Measurements from ENCODE around the gene CD93. TPM values are rescaled to one million over a fixed set of nuclear protein-coding genes. Genes with fewer than 3 reads are reported as not detected.

The CD93 gene
- total RNA-seq, 1 donor from 2014 or later: under 0.01 TPM

DNA sequence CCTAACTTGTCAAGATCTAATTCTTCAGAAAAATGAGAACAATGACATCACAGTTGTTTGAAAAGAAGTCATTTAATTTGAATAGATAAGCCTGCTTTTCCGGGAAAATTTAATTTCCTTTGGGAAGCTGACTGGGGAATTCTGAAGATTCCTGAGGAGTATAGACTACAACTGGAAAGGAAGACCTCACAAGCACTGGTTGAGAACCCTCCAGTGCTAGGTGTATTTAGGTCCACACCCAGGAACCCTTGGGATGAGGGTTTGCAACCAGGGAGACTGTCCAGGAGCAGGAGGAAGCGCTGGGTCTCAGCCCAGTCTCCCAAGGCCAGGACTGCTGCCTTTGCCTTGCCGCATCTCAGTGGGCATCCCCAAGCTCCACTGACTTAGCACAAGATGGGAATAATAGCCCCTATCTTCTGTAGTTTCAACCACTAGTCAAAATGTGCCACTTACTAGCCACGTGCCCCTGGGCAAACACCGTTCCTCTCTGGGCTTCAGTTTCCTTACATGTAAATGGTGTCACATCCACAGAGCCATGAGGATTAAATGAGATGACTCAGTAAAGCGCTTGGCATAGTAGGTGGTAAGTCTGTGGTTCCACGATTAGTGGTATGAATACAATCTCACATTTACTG is 6.9 kb upstream of the CD93 start:
- no peaks in the 10 kb centered on the region for H3K27me3 ChIP-seq (ENCODE audit: control insufficient read depth, insufficient read depth, low read length)
- FAIRE-seq: no peak
- peak; percentile 42 for DNase-seq (ENCODE audit: low read depth)
- no peak overlapping the region for H3K4me3 ChIP-seq (ENCODE audit: low read depth, low read length)
- TF ChIP-seq, protein P1, sequence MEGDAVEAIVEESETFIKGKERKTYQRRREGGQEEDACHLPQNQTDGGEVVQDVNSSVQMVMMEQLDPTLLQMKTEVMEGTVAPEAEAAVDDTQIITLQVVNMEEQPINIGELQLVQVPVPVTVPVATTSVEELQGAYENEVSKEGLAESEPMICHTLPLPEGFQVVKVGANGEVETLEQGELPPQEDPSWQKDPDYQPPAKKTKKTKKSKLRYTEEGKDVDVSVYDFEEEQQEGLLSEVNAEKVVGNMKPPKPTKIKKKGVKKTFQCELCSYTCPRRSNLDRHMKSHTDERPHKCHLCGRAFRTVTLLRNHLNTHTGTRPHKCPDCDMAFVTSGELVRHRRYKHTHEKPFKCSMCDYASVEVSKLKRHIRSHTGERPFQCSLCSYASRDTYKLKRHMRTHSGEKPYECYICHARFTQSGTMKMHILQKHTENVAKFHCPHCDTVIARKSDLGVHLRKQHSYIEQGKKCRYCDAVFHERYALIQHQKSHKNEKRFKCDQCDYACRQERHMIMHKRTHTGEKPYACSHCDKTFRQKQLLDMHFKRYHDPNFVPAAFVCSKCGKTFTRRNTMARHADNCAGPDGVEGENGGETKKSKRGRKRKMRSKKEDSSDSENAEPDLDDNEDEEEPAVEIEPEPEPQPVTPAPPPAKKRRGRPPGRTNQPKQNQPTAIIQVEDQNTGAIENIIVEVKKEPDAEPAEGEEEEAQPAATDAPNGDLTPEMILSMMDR (IDR thresholded peaks at IDR 0.05; ENCODE audit: insufficient read depth, low read length, severe bottlenecking): no peak
- no peaks in the 10 kb centered on the region for H3K36me3 ChIP-seq (ENCODE audit: control insufficient read depth, insufficient read depth, low read length)

DNA sequence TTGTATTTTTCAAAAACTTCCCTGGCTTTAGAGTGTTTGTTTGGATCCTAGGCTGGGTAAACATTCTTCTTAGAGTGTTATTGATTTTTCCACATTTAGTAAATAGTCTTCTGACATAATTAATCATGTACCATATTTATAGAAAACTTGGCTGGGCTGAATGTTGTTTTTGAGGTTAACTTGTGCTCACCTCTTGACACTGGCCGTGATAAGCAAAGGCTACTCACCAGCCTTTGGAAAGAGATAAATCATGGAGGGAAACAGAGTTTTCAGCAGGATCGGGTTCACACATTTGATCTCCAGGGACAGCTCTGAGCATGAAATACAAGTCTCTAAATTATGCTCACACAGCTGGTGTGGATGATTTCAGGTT is 6.2 kb upstream of the CD93 start:
- Histone ChIP-seq H3K27me3 (ENCODE audit: control insufficient read depth, insufficient read depth, low read length) (no peaks in the 10 kb centered on the region), H3K4me3 (ENCODE audit: low read depth, low read length) (no peak overlapping the region), H3K36me3 (ENCODE audit: control insufficient read depth, insufficient read depth, low read length) (no peaks in the 10 kb centered on the region)
- no peak for FAIRE-seq
- DNase-seq (ENCODE audit: low read depth): no peak
- TF ChIP-seq, protein P1 (IDR thresholded peaks at IDR 0.05; ENCODE audit: insufficient read depth, low read length, severe bottlenecking): no peak

DNA sequence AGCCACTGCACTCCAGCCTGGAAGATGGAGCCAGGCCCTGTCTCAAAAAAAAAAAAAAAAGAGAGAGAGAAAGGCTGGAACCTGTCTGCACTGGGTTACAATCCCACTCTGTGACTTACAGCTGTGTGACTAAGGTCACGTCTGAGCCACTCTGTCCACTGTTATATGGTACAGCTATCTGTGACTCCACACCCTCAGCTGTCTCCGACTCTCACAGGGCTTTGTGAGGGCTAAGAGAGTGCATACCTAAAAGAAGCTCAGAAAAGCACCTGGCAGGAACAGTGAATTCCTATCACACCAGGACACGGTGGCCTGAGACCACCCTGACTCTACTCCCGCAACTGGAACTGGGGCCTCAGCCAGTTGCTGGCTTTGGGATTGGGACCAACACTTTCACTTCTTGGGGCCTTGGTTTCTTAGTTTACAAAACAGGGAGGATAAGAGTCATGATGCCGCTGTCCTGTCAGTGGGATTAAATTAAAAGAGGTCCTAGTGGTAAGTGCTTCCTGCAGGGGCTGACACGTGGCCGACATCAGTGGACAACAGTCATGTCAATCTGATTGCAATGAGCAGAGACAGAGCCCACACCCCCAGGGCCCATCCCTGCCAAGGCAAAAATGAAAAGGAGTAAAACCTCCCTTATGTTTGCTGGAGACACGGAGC is 5.7 kb upstream of the CD93 start:
- Histone ChIP-seq H3K4me3 (ENCODE audit: low read depth, low read length) (no peak overlapping the region), H3K27me3 (ENCODE audit: control insufficient read depth, insufficient read depth, low read length) (no peaks in the 10 kb centered on the region), H3K36me3 (ENCODE audit: control insufficient read depth, insufficient read depth, low read length) (no peaks in the 10 kb centered on the region)
- FAIRE-seq: no peak
- DNase-seq (ENCODE audit: low read depth): no peak
- TF ChIP-seq, protein P1 (IDR thresholded peaks at IDR 0.05; ENCODE audit: insufficient read depth, low read length, severe bottlenecking): no peak

DNA sequence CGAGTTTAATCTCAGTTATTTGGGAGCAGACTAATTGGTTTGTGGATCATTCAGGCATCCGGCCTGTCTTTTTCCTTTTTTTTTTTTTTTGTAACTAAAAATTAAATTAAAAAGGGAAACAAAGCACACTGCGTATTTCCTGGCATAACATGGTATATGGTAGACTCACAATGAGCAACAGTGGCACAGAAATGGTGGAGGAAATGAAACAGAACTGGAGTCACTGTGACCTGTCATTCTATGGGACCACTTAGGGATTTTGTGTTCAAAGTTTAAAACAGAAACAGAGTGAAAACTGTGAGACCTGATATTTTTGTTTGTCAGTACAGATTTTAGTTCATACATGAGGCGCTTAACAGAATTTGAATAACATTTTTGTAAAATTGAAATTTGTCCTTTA is 4.8 kb upstream of the CD93 start:
- FAIRE-seq (no peak), DNase-seq (ENCODE audit: low read depth) (no peak)
- TF ChIP-seq, protein P1 (IDR thresholded peaks at IDR 0.05; ENCODE audit: insufficient read depth, low read length, severe bottlenecking): no peak
- H3K27me3 ChIP-seq (ENCODE audit: control insufficient read depth, insufficient read depth, low read length): no peaks in the 10 kb centered on the region
- H3K4me3 ChIP-seq (ENCODE audit: low read depth, low read length): no peak overlapping the region
- no peaks in the 10 kb centered on the region for H3K36me3 ChIP-seq (ENCODE audit: control insufficient read depth, insufficient read depth, low read length)

DNA sequence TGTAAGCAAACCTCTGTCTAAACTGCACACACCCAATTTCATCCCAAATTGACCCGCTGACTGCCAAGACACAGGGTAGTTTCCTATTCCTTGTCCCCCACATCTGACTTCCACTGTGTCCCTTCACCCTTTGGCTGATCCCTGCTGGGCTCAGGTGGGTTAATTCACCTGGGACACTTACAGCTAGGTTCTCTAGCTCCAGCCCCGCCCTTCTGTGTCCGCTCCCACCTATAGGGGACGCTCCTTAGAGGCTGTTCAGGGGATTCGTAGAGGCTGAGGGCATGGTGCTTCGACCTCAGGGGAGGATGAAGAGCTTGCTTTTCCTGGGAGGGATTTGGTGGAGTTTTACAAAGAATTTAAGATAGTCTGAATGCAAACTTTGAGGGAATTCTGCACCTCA is 4.0 kb upstream of the CD93 start:
- Histone ChIP-seq H3K4me3 (ENCODE audit: low read depth, low read length) (no peak overlapping the region), H3K27me3 (ENCODE audit: control insufficient read depth, insufficient read depth, low read length) (no peaks in the 10 kb centered on the region), H3K36me3 (ENCODE audit: control insufficient read depth, insufficient read depth, low read length) (no peaks in the 10 kb centered on the region)
- no peak for FAIRE-seq
- DNase-seq (ENCODE audit: low read depth): no peak
- TF ChIP-seq, protein P1 (IDR thresholded peaks at IDR 0.05; ENCODE audit: insufficient read depth, low read length, severe bottlenecking): no peak

DNA sequence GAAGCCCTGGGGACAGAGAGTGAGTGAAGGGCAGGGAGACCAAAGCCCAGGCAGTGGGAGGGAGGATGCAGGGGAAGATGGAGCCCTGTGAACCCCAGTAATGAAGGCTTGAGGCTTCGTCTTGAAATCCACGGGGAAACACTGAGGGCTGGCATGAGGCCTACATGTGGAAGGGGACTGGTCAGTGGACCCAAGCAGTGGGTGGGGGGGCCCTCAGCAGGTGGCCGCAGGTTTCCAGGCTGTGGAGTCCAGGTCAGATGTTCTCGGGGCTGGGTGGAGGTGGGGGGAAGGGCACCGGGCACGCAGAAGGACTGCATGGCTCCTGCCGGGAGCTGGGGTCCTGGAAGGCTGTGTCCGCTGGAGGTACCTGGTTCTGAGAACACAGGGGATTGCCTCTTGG is 2.7 kb upstream of the CD93 start:
- FAIRE-seq: no peak
- Histone ChIP-seq H3K4me3 (ENCODE audit: low read depth, low read length) (no peak overlapping the region), H3K27me3 (ENCODE audit: control insufficient read depth, insufficient read depth, low read length) (no peaks in the 10 kb centered on the region), H3K36me3 (ENCODE audit: control insufficient read depth, insufficient read depth, low read length) (no peaks in the 10 kb centered on the region)
- DNase-seq (ENCODE audit: low read depth): no peak
- TF ChIP-seq, protein P1 (IDR thresholded peaks at IDR 0.05; ENCODE audit: insufficient read depth, low read length, severe bottlenecking): no peak

Measured in bronchial epithelial cell (primary cell).